AG04449 (cell line): ENCODE measurements around the gene S100A8.

ENCODE experiments used
- CTCF ChIA-PET: fragments of 350-600 bp; formaldehyde crosslinking; extraction: SDS; loops from one replicate; lab custom pipeline; 2021; ENCODE audit warnings: antibody characterized with exemption; lab: Yijun Ruan, JAX
- POLR2A ChIA-PET: fragments of 400-600, 350-600 bp; formaldehyde crosslinking; extraction: SDS; loops from one replicate; lab custom pipeline; 2020; ENCODE audit warnings: antibody characterized with exemption, inconsistent platforms; lab: Yijun Ruan, JAX
- DNase-seq: peaks from one replicate; pipeline ENCODE4 v3.0.0-alpha.2; 2010; ENCODE audit warnings: low read depth, low spot score
- H3K4me3 ChIP-seq: 2 replicates; pipeline ENCODE4 v1.5.1; 2011; ENCODE audit warnings: low read depth, mild to moderate bottlenecking, control low read depth, low read length
- TF ChIP-seq, protein P1 (sequence below): IDR thresholded peaks from one replicate; pipeline ENCODE4 v1.5.1; 2011; ENCODE audit warnings: mild to moderate bottlenecking, moderate library complexity, low read length, control low read depth, inconsistent platforms; ENCODE audit not compliant: insufficient read depth; ENCODE audit errors: missing control alignments

S100A8 gene

GRCh38 chr1:153397924-153398651 lies 7.2 kb upstream of the S100A8 start:
- H3K4me3 ChIP-seq, result no peak overlapping the region
- ChIA-PET CTCF (no interaction called here), POLR2A (no interaction called here)
- TF ChIP-seq, protein P1, sequence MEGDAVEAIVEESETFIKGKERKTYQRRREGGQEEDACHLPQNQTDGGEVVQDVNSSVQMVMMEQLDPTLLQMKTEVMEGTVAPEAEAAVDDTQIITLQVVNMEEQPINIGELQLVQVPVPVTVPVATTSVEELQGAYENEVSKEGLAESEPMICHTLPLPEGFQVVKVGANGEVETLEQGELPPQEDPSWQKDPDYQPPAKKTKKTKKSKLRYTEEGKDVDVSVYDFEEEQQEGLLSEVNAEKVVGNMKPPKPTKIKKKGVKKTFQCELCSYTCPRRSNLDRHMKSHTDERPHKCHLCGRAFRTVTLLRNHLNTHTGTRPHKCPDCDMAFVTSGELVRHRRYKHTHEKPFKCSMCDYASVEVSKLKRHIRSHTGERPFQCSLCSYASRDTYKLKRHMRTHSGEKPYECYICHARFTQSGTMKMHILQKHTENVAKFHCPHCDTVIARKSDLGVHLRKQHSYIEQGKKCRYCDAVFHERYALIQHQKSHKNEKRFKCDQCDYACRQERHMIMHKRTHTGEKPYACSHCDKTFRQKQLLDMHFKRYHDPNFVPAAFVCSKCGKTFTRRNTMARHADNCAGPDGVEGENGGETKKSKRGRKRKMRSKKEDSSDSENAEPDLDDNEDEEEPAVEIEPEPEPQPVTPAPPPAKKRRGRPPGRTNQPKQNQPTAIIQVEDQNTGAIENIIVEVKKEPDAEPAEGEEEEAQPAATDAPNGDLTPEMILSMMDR, result no peak
- no peak for DNase-seq

- H3K4me3 ChIP-seq, result no peak overlapping the region
- no peak for DNase-seq
- ChIA-PET CTCF (no interaction called here), POLR2A (no interaction called here)
- TF ChIP-seq, protein P1, result no peak
Observed at GRCh38 chr1:153397051-153397923, 6.4 kb upstream of the S100A8 start.

DNA sequence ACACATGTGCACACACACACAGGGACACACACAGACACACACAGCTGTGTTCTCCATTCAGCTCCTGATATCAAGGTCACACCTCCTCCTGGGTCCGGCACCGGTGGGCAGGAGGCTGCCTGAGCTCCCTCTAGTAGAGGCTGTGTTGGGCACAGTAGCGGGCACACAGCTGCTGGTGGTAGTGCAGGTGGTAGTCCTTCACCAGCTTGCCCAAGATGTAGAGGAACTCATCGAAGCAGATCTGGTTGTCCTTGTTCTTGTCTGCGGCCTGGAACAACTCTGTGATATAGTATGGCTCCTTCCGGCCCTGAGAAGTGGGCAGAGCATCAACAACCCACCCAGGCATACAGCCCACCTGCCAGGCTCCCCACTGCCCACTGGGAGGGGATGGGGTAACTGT lies 5.6 kb upstream of the S100A8 start:
- TF ChIP-seq, protein P1, result no peak
- ChIA-PET CTCF (no interaction called here), POLR2A (no interaction called here)
- no peak for DNase-seq
- no peak overlapping the region for H3K4me3 ChIP-seq

DNA sequence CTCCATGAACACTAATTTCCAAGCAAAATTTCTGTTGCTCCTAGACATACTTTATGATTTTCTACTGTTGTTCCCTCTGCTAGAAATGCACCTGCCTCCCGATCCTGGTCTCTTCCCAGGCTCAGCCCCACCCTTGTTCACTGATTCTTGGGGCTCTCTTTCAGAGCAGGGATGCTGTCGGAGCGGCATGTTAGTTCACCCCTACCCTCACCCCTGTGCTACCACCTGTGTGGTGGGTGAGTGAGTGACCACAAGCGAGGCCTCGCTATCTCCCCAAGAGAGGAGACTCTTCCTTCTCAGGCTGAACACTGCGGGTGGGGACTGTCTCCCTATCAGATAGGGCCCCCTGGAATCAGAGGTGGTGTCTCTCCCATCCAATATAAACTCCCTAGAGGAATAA lies 4.9 kb upstream of the S100A8 start:
- no peak for DNase-seq
- ChIA-PET CTCF (no interaction called here), POLR2A (no interaction called here)

DNA sequence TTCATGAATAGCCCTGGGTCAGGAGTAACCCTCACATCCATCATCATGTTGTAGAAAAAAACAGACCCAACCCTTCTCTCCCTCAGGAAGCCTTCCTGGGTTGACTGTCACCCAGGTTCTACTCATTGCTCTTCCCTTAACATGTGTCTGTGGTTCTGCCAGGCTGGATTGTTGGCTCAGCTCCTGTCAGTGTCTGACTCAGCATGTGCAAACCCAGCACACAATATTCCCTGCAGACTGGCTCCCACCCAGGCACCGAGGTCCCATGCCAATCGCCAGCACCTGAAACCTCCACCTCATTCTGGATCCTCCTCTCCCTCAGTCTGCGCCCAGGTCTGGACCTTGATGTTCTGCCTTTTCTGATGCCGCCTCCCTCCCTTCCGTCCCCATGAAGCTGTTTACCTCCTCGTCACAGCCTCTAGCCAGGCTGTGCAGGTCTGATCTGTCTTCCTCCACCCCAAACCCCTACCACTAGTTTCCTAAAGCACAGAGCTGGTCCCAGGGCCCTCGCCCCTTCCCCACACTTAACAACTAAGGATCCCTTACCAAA lies 4.3 kb upstream of the S100A8 start:
- TF ChIP-seq, protein P1, result no peak
- DNase-seq, result no peak
- ChIA-PET POLR2A (no interaction called here), CTCF (no interaction called here)
- H3K4me3 ChIP-seq, result no peak overlapping the region

More for the DNA sequence above, 4.9 kb upstream of the S100A8 start:
- TF ChIP-seq, protein P1, result no peak
- no peak overlapping the region for H3K4me3 ChIP-seq

GRCh38 chr1:153394391-153394790 lies 3.5 kb upstream of the S100A8 start:
- no peak overlapping the region for H3K4me3 ChIP-seq
- DNase-seq, result no peak
- TF ChIP-seq, protein P1, result no peak
- ChIA-PET CTCF (no interaction called here), POLR2A (no interaction called here)
